Measurements from ENCODE around the gene CMSS1.

CMSS1 gene

GRCh38 chr3:100053951-100054620 is 236.4 kb downstream of the CMSS1 start (continued):
- no peak for TF ChIP-seq ZNF449 (tag by site-specific recombination; IDR thresholded peaks at IDR 0.05)
- TF ChIP-seq ZNF785 (tag by site-specific recombination; IDR thresholded peaks at IDR 0.05): no peak
- no peak for TF ChIP-seq ZBTB20 (tag by site-specific recombination; IDR thresholded peaks at IDR 0.05)

GRCh38 chr3:100057716-100058575 is 240.3 kb downstream of the CMSS1 start:
- TF ChIP-seq HOXC10 (CRISPR knock-in tag; IDR thresholded peaks at IDR 0.05) (no peak), ZNF624 (tag by site-specific recombination; IDR thresholded peaks at IDR 0.05) (no peak), ZNF707 (tag by site-specific recombination; IDR thresholded peaks at IDR 0.05) (no peak), ZBTB7A (tag by site-specific recombination; IDR thresholded peaks at IDR 0.05; ENCODE audit: low read depth) (no peak), ZNF146 (tag by site-specific recombination; IDR thresholded peaks at IDR 0.05) (no peak), GLIS1 (tag by site-specific recombination; IDR thresholded peaks at IDR 0.05) (no peak), MEIS1 (CRISPR knock-in tag; IDR thresholded peaks at IDR 0.05; ENCODE audit: borderline replicate concordance) (no peak), PATZ1 (tag by site-specific recombination; IDR thresholded peaks at IDR 0.05) (no peak), ZNF423 (tag by site-specific recombination; IDR thresholded peaks at IDR 0.05) (no peak), ZNF311 (tag by site-specific recombination; IDR thresholded peaks at IDR 0.05; ENCODE audit: borderline replicate concordance) (no peak), ZNF394 (tag by site-specific recombination; IDR thresholded peaks at IDR 0.05; ENCODE audit: borderline replicate concordance) (no peak), TRIM28 (IDR thresholded peaks at IDR 0.05; ENCODE audit: borderline replicate concordance, low read length) (no peak), ZBTB44 (tag by site-specific recombination; IDR thresholded peaks at IDR 0.05) (no peak)
- no peaks in the 10 kb centered on the region for H3K4me1 ChIP-seq (ENCODE audit: control insufficient read depth, insufficient read depth, low read length)
- H3K4me3 ChIP-seq (ENCODE audit: low read depth, low read length): no peak overlapping the region
- CTCF ChIA-PET: interaction anchor here (0.7 to 1.3 kb wide), 6 partner anchors 10 to 220 kb away, joined by 3 to 6 read pairs (median 3); no protein-coding TSS in a partner anchor
- H3K9me3 ChIP-seq (ENCODE audit: control insufficient read depth, insufficient read depth, low read depth, low read length): no peaks in the 10 kb centered on the region
- H3K36me3 ChIP-seq (ENCODE audit: control insufficient read depth in 2 of 2, insufficient read depth in 1 of 2, low read length in 2 of 2): no peaks in the 10 kb centered on the region
- POLR2A ChIA-PET: no interaction called here
- H3K27ac ChIP-seq (ENCODE audit: extremely low read depth, low read depth, low read length): no peak overlapping the region

- Histone ChIP-seq H3K4me3 (ENCODE audit: low read depth, low read length) (no peak overlapping the region), H3K27ac (ENCODE audit: extremely low read depth, low read depth, low read length) (no peak overlapping the region), H3K36me3 (ENCODE audit: control insufficient read depth in 2 of 2, insufficient read depth in 1 of 2, low read length in 2 of 2) (no peaks in the 10 kb centered on the region), H3K9me3 (ENCODE audit: control insufficient read depth, insufficient read depth, low read depth, low read length) (no peaks in the 10 kb centered on the region), H3K4me1 (ENCODE audit: control insufficient read depth, insufficient read depth, low read length) (no peaks in the 10 kb centered on the region)
- ChIA-PET CTCF (interaction anchor here (0.6 to 2.0 kb wide), 3 partner anchors 10 to 218 kb away, joined by 3 to 8 read pairs (median 8); no protein-coding TSS in a partner anchor), POLR2A (no interaction called here)
- no peak for TF ChIP-seq ZNF2 (tag by site-specific recombination; IDR thresholded peaks at IDR 0.05)
- TF ChIP-seq YY2 (tag by site-specific recombination; IDR thresholded peaks at IDR 0.05): no peak
- TF ChIP-seq ZNF221 (tag by site-specific recombination; IDR thresholded peaks at IDR 0.05; ENCODE audit: borderline replicate concordance): no peak
- no peak for TF ChIP-seq ZNF121 (tag by site-specific recombination; IDR thresholded peaks at IDR 0.05)
- no peak for TF ChIP-seq ZNF747 (tag by site-specific recombination; IDR thresholded peaks at IDR 0.05)
- TF ChIP-seq ZNF10 (tag by site-specific recombination; IDR thresholded peaks at IDR 0.05): no peak
- TF ChIP-seq ZBTB7A (tag by site-specific recombination; IDR thresholded peaks at IDR 0.05; ENCODE audit: low read depth): no peak
- TF ChIP-seq ZNF24 (tag by site-specific recombination; IDR thresholded peaks at IDR 0.05): no peak
- TF ChIP-seq ZBTB17 (tag by site-specific recombination; IDR thresholded peaks at IDR 0.05): no peak
- no peak for TF ChIP-seq ZNF23 (tag by site-specific recombination; IDR thresholded peaks at IDR 0.05; ENCODE audit: borderline replicate concordance)
- TF ChIP-seq ZNF580 (tag by site-specific recombination; IDR thresholded peaks at IDR 0.05): no peak
- no peak for TF ChIP-seq TCF7L2 (IDR thresholded peaks at IDR 0.05; ENCODE audit: borderline replicate concordance, low read depth, low read length)
- no peak for TF ChIP-seq BCL11A (tag by site-specific recombination; IDR thresholded peaks at IDR 0.05; ENCODE audit: low read depth)
Measured at GRCh38 chr3:100059472-100059871, 241.8 kb downstream of the CMSS1 start.
